NB4 (cell line): Measurements from ENCODE around the gene SREBF1.

Experiments
- DNase-seq: peaks from one replicate; pipeline ENCODE4 v3.0.0; 2010; ENCODE audit warnings: low read depth
- H3K4me3 ChIP-seq: one replicate; pipeline ENCODE4 v1.5.1; 2011; ENCODE audit warnings: mild to moderate bottlenecking, low read depth, low read length, moderate library complexity
- MYC ChIP-seq: IDR thresholded peaks from 2 replicates; pipeline ENCODE4 v1.6.1; 2011; ENCODE audit warnings: low read depth, low read length
- POLR2A ChIP-seq: IDR thresholded peaks from 2 replicates; pipeline ENCODE4 v1.6.1; 2011; ENCODE audit warnings: mild to moderate bottlenecking; ENCODE audit not compliant: insufficient read length; ENCODE audit errors: extremely low read depth
- TF ChIP-seq, protein P1 (sequence below): IDR thresholded peaks from 2 replicates; pipeline ENCODE4 v1.6.1; 2011; ENCODE audit warnings: low read depth, low read length
- TF ChIP-seq, protein P2 (sequence below): IDR thresholded peaks from one replicate; pipeline ENCODE4 v1.5.1; 2012; ENCODE audit warnings: low read depth, low read length

SREBF1 gene

DNA sequence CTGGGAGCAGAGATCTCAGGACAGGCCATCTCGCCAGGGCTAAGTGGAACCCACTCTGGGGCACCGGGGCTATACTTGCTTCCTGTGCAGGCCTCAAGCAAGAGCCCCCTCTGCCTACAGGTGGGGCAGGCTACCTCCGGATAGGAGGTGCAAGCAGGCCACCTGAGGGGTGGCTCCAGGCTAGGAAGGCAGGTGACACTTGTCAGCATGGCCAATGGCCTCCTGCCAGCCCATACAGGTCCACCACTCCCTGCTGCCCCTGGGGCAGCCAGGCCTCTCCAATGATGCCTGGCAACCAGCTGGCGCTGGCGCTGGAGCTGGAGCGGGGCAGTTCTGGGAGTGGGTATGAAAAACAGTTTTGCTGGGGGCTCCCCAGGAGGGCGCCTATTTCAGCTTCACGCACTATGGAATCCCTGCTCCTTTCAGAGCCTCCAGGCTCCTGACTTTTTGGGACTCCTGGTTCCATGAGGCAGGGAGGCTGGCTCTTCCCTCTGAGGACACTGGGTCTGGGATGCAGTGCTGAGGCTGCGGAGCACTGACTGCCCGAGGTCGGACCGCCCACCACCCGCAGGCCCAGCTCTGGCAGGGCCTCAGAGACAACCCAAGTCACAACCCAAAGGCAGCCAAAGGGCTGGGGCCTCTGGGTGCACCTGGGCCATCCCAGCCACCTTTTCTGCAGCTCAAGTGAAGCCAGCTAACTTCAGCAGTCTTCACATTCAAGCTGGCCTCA lies 8.4 kb upstream of the SREBF1 start:
- H3K4me3 ChIP-seq: no peak overlapping the region
- DNase-seq: no peak
- TF ChIP-seq, protein P1, sequence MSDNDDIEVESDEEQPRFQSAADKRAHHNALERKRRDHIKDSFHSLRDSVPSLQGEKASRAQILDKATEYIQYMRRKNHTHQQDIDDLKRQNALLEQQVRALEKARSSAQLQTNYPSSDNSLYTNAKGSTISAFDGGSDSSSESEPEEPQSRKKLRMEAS: no peak
- TF ChIP-seq, protein P2, sequence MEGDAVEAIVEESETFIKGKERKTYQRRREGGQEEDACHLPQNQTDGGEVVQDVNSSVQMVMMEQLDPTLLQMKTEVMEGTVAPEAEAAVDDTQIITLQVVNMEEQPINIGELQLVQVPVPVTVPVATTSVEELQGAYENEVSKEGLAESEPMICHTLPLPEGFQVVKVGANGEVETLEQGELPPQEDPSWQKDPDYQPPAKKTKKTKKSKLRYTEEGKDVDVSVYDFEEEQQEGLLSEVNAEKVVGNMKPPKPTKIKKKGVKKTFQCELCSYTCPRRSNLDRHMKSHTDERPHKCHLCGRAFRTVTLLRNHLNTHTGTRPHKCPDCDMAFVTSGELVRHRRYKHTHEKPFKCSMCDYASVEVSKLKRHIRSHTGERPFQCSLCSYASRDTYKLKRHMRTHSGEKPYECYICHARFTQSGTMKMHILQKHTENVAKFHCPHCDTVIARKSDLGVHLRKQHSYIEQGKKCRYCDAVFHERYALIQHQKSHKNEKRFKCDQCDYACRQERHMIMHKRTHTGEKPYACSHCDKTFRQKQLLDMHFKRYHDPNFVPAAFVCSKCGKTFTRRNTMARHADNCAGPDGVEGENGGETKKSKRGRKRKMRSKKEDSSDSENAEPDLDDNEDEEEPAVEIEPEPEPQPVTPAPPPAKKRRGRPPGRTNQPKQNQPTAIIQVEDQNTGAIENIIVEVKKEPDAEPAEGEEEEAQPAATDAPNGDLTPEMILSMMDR: no peak
- TF ChIP-seq MYC: no peak
- no peak for TF ChIP-seq POLR2A

DNA sequence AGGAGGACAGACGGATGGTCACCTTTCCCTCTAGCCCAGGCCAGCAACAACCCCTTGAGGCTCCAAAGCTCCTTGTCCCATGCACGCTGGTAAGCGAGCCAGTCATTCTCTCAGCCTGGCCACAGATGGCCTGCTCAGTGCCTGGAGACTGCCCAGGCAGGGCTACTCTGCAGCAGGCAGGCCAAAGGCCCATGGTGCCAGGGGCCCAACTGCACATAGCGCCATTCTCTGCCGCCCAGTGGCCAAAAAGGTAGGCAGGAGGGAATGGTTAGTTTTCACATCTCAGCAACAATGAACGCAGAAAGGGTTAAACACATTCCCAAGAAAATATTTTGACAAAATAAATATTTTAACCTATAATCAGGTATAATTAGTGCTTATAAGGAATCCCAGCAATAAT lies 7.7 kb upstream of the SREBF1 start:
- no peak overlapping the region for H3K4me3 ChIP-seq
- DNase-seq: no peak
- TF ChIP-seq, protein P2: no peak
- TF ChIP-seq POLR2A (no peak), MYC (no peak)
- TF ChIP-seq, protein P1: no peak

DNA sequence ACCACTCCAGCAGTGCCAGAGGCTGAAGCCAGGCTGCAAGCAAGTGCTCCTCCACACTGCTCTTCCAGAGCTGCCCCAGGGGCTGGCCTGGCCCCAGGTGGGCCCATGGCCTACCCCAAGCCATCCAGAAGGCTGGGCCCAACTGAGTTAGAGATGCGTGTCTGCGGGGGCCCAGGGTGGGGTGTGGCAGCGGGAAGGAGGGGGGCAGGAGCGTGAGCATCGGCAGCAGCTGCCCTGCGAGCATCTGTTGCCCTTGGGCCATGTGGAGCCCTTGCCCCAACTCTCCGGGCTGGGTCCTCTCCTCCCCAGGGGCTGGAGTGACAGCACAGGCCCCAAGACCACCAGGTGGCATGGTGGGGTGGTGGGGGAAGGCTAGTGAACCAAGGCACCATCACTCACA lies 7.3 kb upstream of the SREBF1 start:
- TF ChIP-seq MYC (no peak), POLR2A (no peak)
- TF ChIP-seq, protein P2: no peak
- TF ChIP-seq, protein P1: no peak
- H3K4me3 ChIP-seq: no peak overlapping the region
- no peak for DNase-seq

DNA sequence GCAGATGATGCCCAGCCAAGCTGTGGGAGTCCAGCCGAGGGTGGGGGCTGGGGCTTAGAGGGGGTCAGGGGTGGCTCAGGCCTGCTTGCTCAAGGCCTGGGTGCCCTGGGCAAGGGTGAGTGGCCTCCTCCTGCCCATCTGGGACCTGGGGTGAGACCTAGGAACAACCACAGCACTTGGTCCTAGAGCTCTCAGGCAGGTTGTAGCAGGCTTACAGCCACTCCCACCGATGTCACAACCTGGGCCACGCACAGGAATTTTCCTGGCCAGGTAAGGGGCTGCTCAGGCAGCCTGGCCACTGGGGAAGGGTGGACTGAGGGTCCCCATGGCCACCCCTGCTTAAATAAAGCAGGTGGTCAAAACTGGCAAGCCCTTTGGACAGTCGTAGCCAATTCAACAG lies 6.3 kb upstream of the SREBF1 start:
- H3K4me3 ChIP-seq: no peak overlapping the region
- TF ChIP-seq POLR2A: no peak
- TF ChIP-seq MYC: no peak
- TF ChIP-seq, protein P2: no peak
- TF ChIP-seq, protein P1: no peak
- DNase-seq: no peak

DNA sequence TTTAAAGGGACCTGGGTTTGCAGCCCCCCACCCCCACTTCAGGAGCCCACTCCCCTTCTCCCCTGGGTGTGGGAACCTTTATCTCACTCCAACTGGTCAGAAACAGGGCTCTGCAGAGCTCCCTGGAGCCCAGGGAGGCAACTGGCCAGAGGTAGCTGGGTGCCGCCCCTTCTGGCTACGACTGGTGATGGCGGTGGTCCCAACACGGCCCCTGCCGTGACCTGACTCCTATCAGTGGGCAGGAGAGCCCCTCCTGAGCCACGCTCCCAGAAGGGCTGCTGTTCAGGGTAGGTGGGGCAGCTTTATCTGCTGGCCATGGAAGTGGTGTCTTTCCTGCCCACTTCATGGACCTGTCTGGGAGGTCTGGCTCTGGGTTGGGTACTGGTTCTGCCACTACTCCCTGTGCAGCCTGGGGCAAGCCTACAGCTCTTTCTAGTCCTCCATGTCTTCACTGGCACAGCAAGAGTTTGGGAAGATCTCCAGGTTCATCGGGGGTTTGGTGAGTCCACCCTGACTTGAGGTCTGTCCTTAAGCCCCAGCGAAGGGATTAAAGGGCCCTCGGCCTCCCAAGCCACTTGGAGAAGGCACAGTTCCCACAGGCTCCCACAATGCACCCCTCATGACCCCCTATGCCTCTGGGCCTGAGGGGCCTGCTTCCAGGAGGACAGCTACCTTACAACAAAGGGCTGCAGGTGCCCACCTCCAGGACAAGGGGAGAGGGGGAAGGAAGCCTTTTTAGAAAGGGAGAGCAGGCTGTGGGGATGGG lies 5.5 kb upstream of the SREBF1 start:
- TF ChIP-seq, protein P1: no peak
- no peak for TF ChIP-seq POLR2A
- TF ChIP-seq, protein P2: no peak
- TF ChIP-seq MYC: no peak
- no peak for DNase-seq
- H3K4me3 ChIP-seq: no peak overlapping the region
